Measurements from ENCODE around the gene REPS2.

The REPS2 gene

GRCh38 chrX:17072721-17073230 is 126.3 kb downstream of the REPS2 start:
- H3K23ac ChIP-seq (ENCODE audit: low read length): no peak overlapping the region
- no peaks in the 10 kb centered on the region for H3K27me3 ChIP-seq (ENCODE audit: insufficient read depth, low read length)
- no peak overlapping the region for H3K4ac ChIP-seq (ENCODE audit: low read depth, low read length)
- H4K91ac ChIP-seq (ENCODE audit: low read depth, low read length): no peak overlapping the region
- no peak overlapping the region for H2AK5ac ChIP-seq (ENCODE audit: low read length)
- no peak overlapping the region for H2AFZ ChIP-seq (ENCODE audit: insufficient read depth, low read length, poor library complexity)
- H3K79me1 ChIP-seq (ENCODE audit: low read length): no peaks in the 10 kb centered on the region
- H3K9me3 ChIP-seq (ENCODE audit: insufficient read depth, low read depth, low read length): no peaks in the 10 kb centered on the region
- no peak overlapping the region for H2BK120ac ChIP-seq (ENCODE audit: insufficient read depth, low read length, poor library complexity)
- no peak overlapping the region for H3K14ac ChIP-seq (ENCODE audit: low read length)
- no peaks in the 10 kb centered on the region for H3K36me3 ChIP-seq (ENCODE audit: control insufficient read depth in 1 of 2, insufficient read depth in 2 of 2, low read length in 2 of 2)
- H3K4me3 ChIP-seq (ENCODE audit: low read depth, low read length): no peak overlapping the region
- H3K27ac ChIP-seq (ENCODE audit: low read depth, low read length): no peak overlapping the region
- no peaks in the 10 kb centered on the region for H3K79me2 ChIP-seq (ENCODE audit: control insufficient read depth, insufficient read depth, low read length, poor library complexity)
- no peak overlapping the region for H3K9ac ChIP-seq (ENCODE audit: low read length)
- H2BK12ac ChIP-seq (ENCODE audit: low read length): no peak overlapping the region
- H2BK5ac ChIP-seq (ENCODE audit: low read depth, low read length, poor library complexity): no peak overlapping the region
- H4K8ac ChIP-seq (ENCODE audit: low read depth, low read length): no peak overlapping the region
- H4K12ac ChIP-seq (ENCODE audit: low read depth, low read length): no peak overlapping the region
- no peak overlapping the region for H3K18ac ChIP-seq (ENCODE audit: low read length)
- no peak for DNase-seq
- no peaks in the 10 kb centered on the region for H3K4me1 ChIP-seq (ENCODE audit: control insufficient read depth in 1 of 2, insufficient read depth in 2 of 2, low read length in 2 of 2)
- no peak overlapping the region for H3K4me2 ChIP-seq (ENCODE audit: low read length)
- whole genome bisulfite sequencing (ENCODE audit: extremely low coverage, insufficient coverage, insufficient read length): no CpG with 5 or more reads among the region's 3 CpGs

- H2AK5ac ChIP-seq (ENCODE audit: low read length): no peak overlapping the region
- H3K27ac ChIP-seq (ENCODE audit: low read depth, low read length): no peak overlapping the region
- no peaks in the 10 kb centered on the region for H3K4me1 ChIP-seq (ENCODE audit: control insufficient read depth in 1 of 2, insufficient read depth in 2 of 2, low read length in 2 of 2)
- H3K4ac ChIP-seq (ENCODE audit: low read depth, low read length): no peak overlapping the region
- H4K91ac ChIP-seq (ENCODE audit: low read depth, low read length): no peak overlapping the region
- H3K23ac ChIP-seq (ENCODE audit: low read length): no peak overlapping the region
- no CpG with 5 or more reads among the region's 2 CpGs for WGBS (ENCODE audit: extremely low coverage, insufficient coverage, insufficient read length)
- H2BK12ac ChIP-seq (ENCODE audit: low read length): no peak overlapping the region
- no peak overlapping the region for H3K4me2 ChIP-seq (ENCODE audit: low read length)
- H2AFZ ChIP-seq (ENCODE audit: insufficient read depth, low read length, poor library complexity): no peak overlapping the region
- DNase-seq: no peak
- no peaks in the 10 kb centered on the region for H3K79me2 ChIP-seq (ENCODE audit: control insufficient read depth, insufficient read depth, low read length, poor library complexity)
- H4K12ac ChIP-seq (ENCODE audit: low read depth, low read length): no peak overlapping the region
- no peak overlapping the region for H2BK5ac ChIP-seq (ENCODE audit: low read depth, low read length, poor library complexity)
- no peak overlapping the region for H3K14ac ChIP-seq (ENCODE audit: low read length)
- no peak overlapping the region for H3K4me3 ChIP-seq (ENCODE audit: low read depth, low read length)
- no peak overlapping the region for H4K8ac ChIP-seq (ENCODE audit: low read depth, low read length)
- no peak overlapping the region for H2BK120ac ChIP-seq (ENCODE audit: insufficient read depth, low read length, poor library complexity)
- H3K9me3 ChIP-seq (ENCODE audit: insufficient read depth, low read depth, low read length): no peaks in the 10 kb centered on the region
- H3K27me3 ChIP-seq (ENCODE audit: insufficient read depth, low read length): no peaks in the 10 kb centered on the region
- no peak overlapping the region for H3K18ac ChIP-seq (ENCODE audit: low read length)
- no peaks in the 10 kb centered on the region for H3K79me1 ChIP-seq (ENCODE audit: low read length)
- H3K36me3 ChIP-seq (ENCODE audit: control insufficient read depth in 1 of 2, insufficient read depth in 2 of 2, low read length in 2 of 2): no peaks in the 10 kb centered on the region
- no peak overlapping the region for H3K9ac ChIP-seq (ENCODE audit: low read length)
These were observed 128.5 kb downstream of the REPS2 start for GRCh38 chrX:17075004-17075403.

- no peak overlapping the region for H3K18ac ChIP-seq (ENCODE audit: low read length)
- H3K4me3 ChIP-seq (ENCODE audit: low read depth, low read length): no peak overlapping the region
- no peak overlapping the region for H4K91ac ChIP-seq (ENCODE audit: low read depth, low read length)
- no peaks in the 10 kb centered on the region for H3K27me3 ChIP-seq (ENCODE audit: insufficient read depth, low read length)
- H3K9ac ChIP-seq (ENCODE audit: low read length): no peak overlapping the region
- H3K4me1 ChIP-seq (ENCODE audit: control insufficient read depth in 1 of 2, insufficient read depth in 2 of 2, low read length in 2 of 2): no peaks in the 10 kb centered on the region
- H3K79me2 ChIP-seq (ENCODE audit: control insufficient read depth, insufficient read depth, low read length, poor library complexity): no peaks in the 10 kb centered on the region
- H3K4me2 ChIP-seq (ENCODE audit: low read length): no peak overlapping the region
- no peaks in the 10 kb centered on the region for H3K36me3 ChIP-seq (ENCODE audit: control insufficient read depth in 1 of 2, insufficient read depth in 2 of 2, low read length in 2 of 2)
- H3K23ac ChIP-seq (ENCODE audit: low read length): no peak overlapping the region
- no peaks in the 10 kb centered on the region for H3K9me3 ChIP-seq (ENCODE audit: insufficient read depth, low read depth, low read length)
- no peak overlapping the region for H2BK5ac ChIP-seq (ENCODE audit: low read depth, low read length, poor library complexity)
- H4K8ac ChIP-seq (ENCODE audit: low read depth, low read length): no peak overlapping the region
- H3K14ac ChIP-seq (ENCODE audit: low read length): no peak overlapping the region
- H2AFZ ChIP-seq (ENCODE audit: insufficient read depth, low read length, poor library complexity): no peak overlapping the region
- H3K79me1 ChIP-seq (ENCODE audit: low read length): no peaks in the 10 kb centered on the region
- no peak overlapping the region for H4K12ac ChIP-seq (ENCODE audit: low read depth, low read length)
- no peak overlapping the region for H2BK12ac ChIP-seq (ENCODE audit: low read length)
- H3K4ac ChIP-seq (ENCODE audit: low read depth, low read length): no peak overlapping the region
- no peak overlapping the region for H2BK120ac ChIP-seq (ENCODE audit: insufficient read depth, low read length, poor library complexity)
- WGBS (ENCODE audit: extremely low coverage, insufficient coverage, insufficient read length): no CpG with 5 or more reads among the region's 6 CpGs
- H3K27ac ChIP-seq (ENCODE audit: low read depth, low read length): no peak overlapping the region
- no peak overlapping the region for H2AK5ac ChIP-seq (ENCODE audit: low read length)
- DNase-seq: no peak
These were observed 130.9 kb downstream of the REPS2 start for GRCh38 chrX:17077361-17077760.

GRCh38 chrX:17078031-17078720 is 131.7 kb downstream of the REPS2 start:
- no peak overlapping the region for H2AFZ ChIP-seq (ENCODE audit: insufficient read depth, low read length, poor library complexity)
- H3K4ac ChIP-seq (ENCODE audit: low read depth, low read length): no peak overlapping the region
- no peak overlapping the region for H2BK12ac ChIP-seq (ENCODE audit: low read length)
- no peaks in the 10 kb centered on the region for H3K4me1 ChIP-seq (ENCODE audit: control insufficient read depth in 1 of 2, insufficient read depth in 2 of 2, low read length in 2 of 2)
- H2BK5ac ChIP-seq (ENCODE audit: low read depth, low read length, poor library complexity): no peak overlapping the region
- H3K23ac ChIP-seq (ENCODE audit: low read length): no peak overlapping the region
- H4K91ac ChIP-seq (ENCODE audit: low read depth, low read length): no peak overlapping the region
- no peak overlapping the region for H3K9ac ChIP-seq (ENCODE audit: low read length)
- no peak overlapping the region for H3K18ac ChIP-seq (ENCODE audit: low read length)
- H3K27me3 ChIP-seq (ENCODE audit: insufficient read depth, low read length): no peaks in the 10 kb centered on the region
- DNase-seq: no peak
- no peaks in the 10 kb centered on the region for H3K79me1 ChIP-seq (ENCODE audit: low read length)
- no peak overlapping the region for H4K8ac ChIP-seq (ENCODE audit: low read depth, low read length)
- no peak overlapping the region for H4K12ac ChIP-seq (ENCODE audit: low read depth, low read length)
- no peaks in the 10 kb centered on the region for H3K79me2 ChIP-seq (ENCODE audit: control insufficient read depth, insufficient read depth, low read length, poor library complexity)
- no CpG with 5 or more reads among the region's 3 CpGs for WGBS (ENCODE audit: extremely low coverage, insufficient coverage, insufficient read length)
- no peak overlapping the region for H3K4me2 ChIP-seq (ENCODE audit: low read length)
- no peaks in the 10 kb centered on the region for H3K9me3 ChIP-seq (ENCODE audit: insufficient read depth, low read depth, low read length)
- no peak overlapping the region for H3K4me3 ChIP-seq (ENCODE audit: low read depth, low read length)
- no peak overlapping the region for H2BK120ac ChIP-seq (ENCODE audit: insufficient read depth, low read length, poor library complexity)
- no peak overlapping the region for H3K27ac ChIP-seq (ENCODE audit: low read depth, low read length)
- no peak overlapping the region for H2AK5ac ChIP-seq (ENCODE audit: low read length)
- no peaks in the 10 kb centered on the region for H3K36me3 ChIP-seq (ENCODE audit: control insufficient read depth in 1 of 2, insufficient read depth in 2 of 2, low read length in 2 of 2)
- no peak overlapping the region for H3K14ac ChIP-seq (ENCODE audit: low read length)

Data from trophoblast cell (in vitro differentiated cells and primary cell).